DND-41 (cell line): ENCODE data around the gene CHTF8.

ENCODE experiments used
- CTCF ChIP-seq: IDR thresholded peaks from 2 replicates; pipeline ENCODE4 v1.5.1; 2012; ENCODE audit warnings: borderline replicate concordance, low read length, moderate library complexity, mild to moderate bottlenecking; ENCODE audit not compliant: poor library complexity, severe bottlenecking; ENCODE audit errors: extremely low read depth
- EZH2 ChIP-seq: IDR thresholded peaks from 3 replicates; pipeline ENCODE4 v1.6.1; 2012; ENCODE audit warnings: borderline replicate concordance, low read depth, mild to moderate bottlenecking, moderate library complexity, low read length, inconsistent platforms; ENCODE audit not compliant: severe bottlenecking

DNA sequence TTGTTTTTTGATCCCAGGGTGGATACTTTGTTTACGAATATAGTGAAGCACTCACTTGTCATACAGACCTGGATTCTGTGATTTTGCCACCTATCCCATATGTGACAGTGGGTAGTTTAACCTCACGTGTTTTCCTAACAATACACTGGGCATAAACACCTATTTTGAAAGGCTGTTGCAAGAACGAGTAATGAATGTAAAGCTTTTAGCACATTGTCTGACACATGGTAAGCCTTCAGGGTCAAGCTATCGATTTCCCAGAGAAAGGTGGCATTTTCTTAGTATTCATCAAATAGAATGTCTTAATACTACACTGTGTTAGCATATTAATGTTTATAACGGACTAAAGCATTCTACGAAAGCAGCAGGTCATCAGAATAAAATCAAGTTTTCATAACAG, 1.9 kb downstream of the CHTF8 start:
- TF ChIP-seq EZH2 (no peak), CTCF (no peak)
